Fibroblast of mammary gland (primary cell): ENCODE measurements around the gene SAP130.

Source experiments
- DNase-seq: peaks from one replicate; pipeline ENCODE4 v3.0.0-alpha.2; 2010; ENCODE audit warnings: low read depth
- H3K4me3 ChIP-seq: 2 replicates; pipeline ENCODE4 v1.5.1; 2011; ENCODE audit warnings: low read depth, mild to moderate bottlenecking, low read length, moderate library complexity; ENCODE audit not compliant: control insufficient read depth
- CTCF ChIP-seq: conservative IDR thresholded peaks from 2 replicates; pipeline ENCODE4 v1.5.1; 2011; ENCODE audit warnings: low read depth, low read length, inconsistent platforms; ENCODE audit not compliant: control insufficient read depth, insufficient read depth

SAP130 gene

GRCh38 chr2:128026448-128027277 is 1.2 kb downstream of the SAP130 start:
- no peak for TF ChIP-seq CTCF
- DNase-seq, result peak; percentile 16
- H3K4me3 ChIP-seq, result peak overlapping the region; percentile 87

GRCh38 chr2:128024816-128025215 is 3.0 kb downstream of the SAP130 start:
- H3K4me3 ChIP-seq, result no peak overlapping the region
- DNase-seq, result no peak
- TF ChIP-seq CTCF, result no peak

DNA sequence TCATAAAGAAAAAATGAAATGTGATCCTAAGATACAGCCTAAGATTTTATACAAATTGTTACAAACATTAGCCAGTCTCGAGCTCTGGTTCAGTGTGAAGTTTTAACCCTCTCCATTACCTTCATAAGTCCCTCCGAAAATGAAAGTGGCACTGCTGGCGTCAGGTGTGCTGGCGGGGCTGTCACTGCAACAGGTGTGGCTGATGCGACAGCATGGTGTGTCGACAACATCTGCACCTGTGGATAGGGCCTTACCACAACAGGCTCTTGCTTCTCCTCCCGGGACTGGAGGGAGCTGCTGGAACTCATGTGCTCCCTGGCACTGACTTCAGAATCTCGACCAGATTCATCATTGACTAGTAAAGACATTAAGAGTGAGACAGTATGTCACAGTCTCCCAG is 10.3 kb downstream of the SAP130 start:
- TF ChIP-seq CTCF, result no peak
- no peak for DNase-seq
- H3K4me3 ChIP-seq, result no peak overlapping the region

GRCh38 chr2:128016620-128017019 is 11.2 kb downstream of the SAP130 start:
- DNase-seq, result peak; percentile 11
- no peak overlapping the region for H3K4me3 ChIP-seq
- no peak for TF ChIP-seq CTCF

DNA sequence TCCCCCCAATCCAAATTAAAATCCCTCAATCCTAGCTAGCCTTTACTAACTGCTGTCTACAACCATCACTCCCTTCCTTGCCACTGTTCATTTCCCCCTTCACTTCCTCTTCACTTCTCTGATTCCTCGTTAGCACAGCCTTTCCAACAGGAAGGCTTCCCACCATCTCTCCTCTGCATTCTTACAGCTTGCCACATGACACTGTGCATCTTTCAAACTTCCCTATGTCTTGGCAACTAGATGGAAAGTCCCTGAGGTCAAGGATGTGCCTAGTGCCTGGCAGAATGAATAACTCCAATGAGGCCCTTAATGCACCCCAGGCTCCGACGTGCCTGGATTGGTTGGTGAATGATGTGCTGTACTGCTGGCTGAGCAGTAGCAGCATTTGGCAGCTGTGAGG is 15.2 kb downstream of the SAP130 start:
- no peak for DNase-seq
- TF ChIP-seq CTCF, result no peak
- H3K4me3 ChIP-seq, result no peak overlapping the region

DNA sequence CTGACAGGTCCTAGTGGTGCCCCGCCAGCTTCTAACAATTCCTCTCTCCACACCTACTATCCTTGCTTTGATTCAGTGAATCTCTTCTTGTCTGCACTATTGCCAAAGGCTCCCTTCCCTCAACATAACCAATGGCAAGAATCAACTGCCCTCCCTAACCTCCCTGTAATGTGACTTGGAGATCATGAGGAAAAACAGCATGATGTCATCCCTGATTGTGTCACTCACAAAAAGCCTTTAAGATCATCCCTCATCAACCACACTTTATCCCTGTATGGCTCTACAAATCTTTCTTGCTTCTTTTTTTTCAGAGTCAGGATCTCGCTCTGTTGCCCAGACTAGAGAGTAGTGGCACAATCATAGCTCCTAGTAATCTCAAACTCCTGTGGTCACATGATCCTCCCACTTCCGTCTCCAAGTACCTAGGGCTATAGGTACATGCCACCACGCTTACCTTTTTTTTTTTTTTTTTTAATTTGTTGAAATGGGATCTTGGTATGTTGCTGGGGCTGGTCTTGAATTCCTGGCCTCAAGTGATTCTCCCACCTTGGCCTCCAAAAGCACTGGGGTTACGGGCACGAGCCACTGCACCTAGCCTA is 19.7 kb downstream of the SAP130 start:
- peak; percentile 14 for DNase-seq
- TF ChIP-seq CTCF, result no peak
- H3K4me3 ChIP-seq, result no peak overlapping the region

DNA sequence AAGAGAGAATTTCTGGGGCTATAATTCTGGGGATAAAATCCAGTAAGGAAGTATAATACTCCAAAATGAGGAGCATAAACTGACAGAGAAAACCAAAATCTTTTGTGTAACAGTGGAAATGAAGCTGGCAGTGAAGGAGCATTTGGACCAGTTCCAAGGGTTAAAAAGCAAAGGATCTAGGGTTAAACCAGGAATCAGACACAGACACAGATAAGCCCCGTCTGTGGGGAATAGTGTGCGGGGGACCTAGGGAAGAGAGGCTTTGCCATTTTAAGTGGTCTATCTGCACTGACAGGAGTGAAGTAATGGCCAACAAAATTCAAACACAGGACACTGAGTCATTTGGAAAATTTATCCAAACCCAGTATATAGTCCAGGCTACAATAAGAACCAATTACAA is 23.4 kb downstream of the SAP130 start:
- H3K4me3 ChIP-seq, result no peak overlapping the region
- DNase-seq, result no peak
- no peak for TF ChIP-seq CTCF
